A549 (cell line): Measurements from ENCODE around the gene AK1. TPM values are rescaled to one million over a fixed set of nuclear protein-coding genes. Genes with fewer than 3 reads are reported as not detected.

ENCODE experiments used
- ATAC-seq, 2 experiments: fragments of 200-7000 bp in 1 of 2; fragments of >200 bp in 1 of 2; cut with Nextera tagmentation in 1 of 2; cut with Tn5 transposase in 1 of 2; 3 replicates each; pipeline versions ENCODE4 v1.8.0 to v1.9.1; 2018 to 2020; ENCODE audit warnings: mild to moderate bottlenecking in 1 of 2, moderate library complexity in 1 of 2
- CTCF ChIA-PET: fragments of 300-600 bp; sonication (Branson Sonifier 250); formaldehyde crosslinking; extraction: SDS; loops from one replicate; lab custom pipeline; 2021; ENCODE audit warnings: antibody characterized with exemption, inconsistent platforms; lab: Yijun Ruan, JAX
- POLR2A ChIA-PET: fragments of 350-600 bp; formaldehyde crosslinking; extraction: SDS; loops from one replicate; lab custom pipeline; 2021; ENCODE audit warnings: antibody characterized with exemption, inconsistent platforms; lab: Yijun Ruan, JAX
- DNase-seq, 2 experiments: peaks; one replicate each; pipeline versions ENCODE4 v3.0.0 to v3.0.0-alpha.2; 2011 to 2016; ENCODE audit warnings: low read depth in 1 of 2, low spot score in 1 of 2
- FAIRE-seq: peaks from 2 replicates; lab custom pipeline; 2011; peaks lifted over from hg19 to GRCh38; lab: Jason Lieb, UNC
- H3K27ac ChIP-seq, 2 experiments: fragments of >200 bp; sonication (Bioruptor Twin); formaldehyde crosslinking; 3 replicates each; pipeline ENCODE4 v1.5.1; 2016 to 2017
- H3K4me1 ChIP-seq: fragments of >200 bp; sonication (Bioruptor Twin); formaldehyde crosslinking; 3 replicates; pipeline ENCODE4 v1.6.1; 2016
- H3K4me2 ChIP-seq: fragments of >200 bp; sonication (Bioruptor Twin); formaldehyde crosslinking; 3 replicates; pipeline ENCODE4 v1.6.1; 2016
- H3K4me3 ChIP-seq: fragments of >200 bp; sonication (Bioruptor Twin); formaldehyde crosslinking; 3 replicates; pipeline ENCODE4 v1.5.1; 2016
- H3K9me3 ChIP-seq: fragments of >200 bp; sonication (Bioruptor Twin); formaldehyde crosslinking; 3 replicates; pipeline ENCODE4 v1.6.1; 2016
- EHMT2 ChIP-seq: fragments of 200-600 bp; sonication (generic); IDR thresholded peaks from 2 replicates; pipeline ENCODE4 v1.6.1; 2016; ENCODE audit warnings: antibody characterized with exemption, low read depth, mild to moderate bottlenecking, moderate library complexity
- EP300 ChIP-seq, 2 experiments: fragments of >200 bp; sonication (Bioruptor Twin); formaldehyde crosslinking; IDR thresholded peaks; 2 replicates in 1 of 2; 3 replicates in 1 of 2; pipeline ENCODE4 v1.6.1; 2016 to 2017
- FOXS1 ChIP-seq: fragments of 250-450 bp; sonication (Bioruptor Pico); IDR thresholded peaks from 2 replicates; pipeline ENCODE4 v1.5.0; 2020; ENCODE audit warnings: mild to moderate bottlenecking, moderate library complexity
- HDAC2 ChIP-seq: fragments of 200-600 bp; sonication (generic); IDR thresholded peaks from 2 replicates; pipeline ENCODE4 v1.6.1; 2016
- HOXA7 ChIP-seq: fragments of 250-450 bp; sonication (Bioruptor Pico); IDR thresholded peaks from 2 replicates; pipeline ENCODE4 v1.5.0; 2020; ENCODE audit warnings: mild to moderate bottlenecking, moderate library complexity
- HOXB5 ChIP-seq: fragments of 250-450 bp; sonication (Bioruptor Pico); IDR thresholded peaks from 2 replicates; pipeline ENCODE4 v1.5.0; 2020; ENCODE audit warnings: mild to moderate bottlenecking, moderate library complexity
- JUN ChIP-seq, 2 experiments: fragments of >200 bp; sonication (Bioruptor Twin); formaldehyde crosslinking; IDR thresholded peaks; 2 replicates in 1 of 2; 3 replicates in 1 of 2; pipeline ENCODE4 v1.6.1; 2016 to 2017
- KDM1A ChIP-seq: fragments of 200-600 bp; sonication (generic); IDR thresholded peaks from 2 replicates; pipeline ENCODE4 v1.6.1; 2016; ENCODE audit warnings: low read depth, mild to moderate bottlenecking
- MAFK ChIP-seq: fragments of 450-650 bp; IDR thresholded peaks from 2 replicates; pipeline ENCODE4 v1.6.1; 2014; ENCODE audit not compliant: partially characterized antibody
- MAZ ChIP-seq: fragments of 150-350 bp; IDR thresholded peaks from 2 replicates; pipeline ENCODE4 v1.6.1; 2014; ENCODE audit warnings: antibody characterized with exemption, low read depth, low read length, borderline replicate concordance
- MYC ChIP-seq: IDR thresholded peaks from 2 replicates; pipeline ENCODE4 v1.6.1; 2012; ENCODE audit warnings: mild to moderate bottlenecking, inconsistent platforms, low read length, improper control_type of control experiment, borderline replicate concordance
- POLR2A ChIP-seq: IDR thresholded peaks from 2 replicates; pipeline ENCODE4 v1.6.1; 2012; ENCODE audit warnings: mild to moderate bottlenecking, low read length
- RAD21 ChIP-seq, 2 experiments: fragments of >200 bp in 1 of 2; sonication (Bioruptor Twin) in 1 of 2; formaldehyde crosslinking in 1 of 2; IDR thresholded peaks in 1 of 2; conservative IDR thresholded peaks in 1 of 2; 2 replicates in 1 of 2; 3 replicates in 1 of 2; pipeline ENCODE4 v1.6.1; 2012 to 2018; ENCODE audit warnings: inconsistent platforms in 1 of 2
- RARB ChIP-seq: fragments of 250-450 bp; sonication (Bioruptor Pico); IDR thresholded peaks from 2 replicates; pipeline ENCODE4 v1.8.0; 2021; ENCODE audit warnings: mild to moderate bottlenecking, moderate library complexity
- TFCP2L1 ChIP-seq: fragments of 250-450 bp; sonication (Bioruptor Pico); IDR thresholded peaks from 2 replicates; pipeline ENCODE4 v1.5.0; 2021; ENCODE audit warnings: mild to moderate bottlenecking
- ZSCAN20 ChIP-seq: fragments of 250-450 bp; sonication (Bioruptor Pico); IDR thresholded peaks from 2 replicates; pipeline ENCODE4 v1.8.0; 2022; ENCODE audit warnings: mild to moderate bottlenecking, moderate library complexity
- WGBS: methylation state at CpG from one replicate; pipeline ENCODE4 v1.1.6; 2017; ENCODE audit errors: missing lambda C conversion rate; 5-methylcytosine and 5-hydroxymethylcytosine counted together
- polyA plus RNA-seq, 4 experiments: library from polyadenylated mRNA; depleted of rRNA in 3 of 4; stranded (reverse); fragments of >200 nt; fragmentation: RNase III in 1 of 4; extraction: RNeasy Plus Mini Kit Qiagen cat#74134 plus additional on column Dnase treatment in 1 of 4; gene quantifications; 2 replicates in 3 of 4; 3 replicates in 1 of 4; pipeline ENCODE4 v1.2.3, GENCODE V29; 2011 to 2017
- TF ChIP-seq, protein P1 (sequence below): fragments of >200 bp; sonication (Bioruptor Twin); formaldehyde crosslinking; IDR thresholded peaks from 3 replicates; pipeline ENCODE4 v1.6.1; 2016
- TF ChIP-seq, protein P2 (sequence below): IDR thresholded peaks from 2 replicates; pipeline ENCODE4 v1.6.1; 2012

AK1 gene
- polyA plus RNA-seq, 2 of the 4 experiments (the other 2 are of a cell fraction): 30.0 to 31.9 TPM

DNA sequence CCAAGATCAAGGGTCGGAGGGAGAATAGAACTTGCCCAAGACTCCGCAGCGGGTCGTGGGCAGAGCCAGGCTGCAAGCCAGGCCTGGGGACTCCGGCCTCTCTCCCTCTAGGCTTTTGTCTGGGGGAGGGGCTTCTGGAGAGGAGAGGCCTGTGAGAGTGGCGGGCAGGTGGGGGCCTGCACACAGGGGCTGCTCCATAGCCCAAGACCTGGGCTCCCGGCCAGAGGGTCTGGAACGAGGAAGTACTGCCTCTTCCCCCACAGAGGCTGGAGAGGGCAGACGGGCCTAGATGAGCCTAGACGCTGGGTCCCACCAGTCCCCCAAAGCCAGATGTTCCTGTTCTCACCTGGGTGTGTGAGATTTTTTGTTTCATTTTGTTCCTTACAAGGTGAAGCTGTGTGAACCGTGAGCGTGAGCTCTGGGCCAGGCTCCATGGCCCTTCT, 27.1 kb upstream of the AK1 start:
- H3K27ac ChIP-seq: peak overlapping the region in 1 of 2 experiments; percentile 54; a peak in 1 of 6 replicates
- CTCF ChIA-PET: interaction anchor here (0.9 to 1.6 kb wide), 5 partner anchors 9 to 170 kb away, joined by 3 to 6 read pairs (median 3); partner anchors contain the start of gene TOR2A
- no peak for TF ChIP-seq ZSCAN20 (CRISPR knock-in tag)
- no peak for TF ChIP-seq RARB (CRISPR knock-in tag)
- no peak for TF ChIP-seq EP300 (IDR thresholded peaks at IDR 0.05)
- TF ChIP-seq, all 56 proteins: peak for 0
- no peak overlapping the region for H3K4me3 ChIP-seq
- ATAC-seq: no peak
- H3K4me1 ChIP-seq: peaks cover 31% of the 10 kb centered on the region
- DNase-seq: no peak
- FAIRE-seq: no peak
- 88% methylated on average over 12 of the region's 12 CpGs for WGBS
- no peak overlapping the region for H3K4me2 ChIP-seq
- no peaks in the 10 kb centered on the region for H3K9me3 ChIP-seq
- POLR2A ChIA-PET: no interaction called here

DNA sequence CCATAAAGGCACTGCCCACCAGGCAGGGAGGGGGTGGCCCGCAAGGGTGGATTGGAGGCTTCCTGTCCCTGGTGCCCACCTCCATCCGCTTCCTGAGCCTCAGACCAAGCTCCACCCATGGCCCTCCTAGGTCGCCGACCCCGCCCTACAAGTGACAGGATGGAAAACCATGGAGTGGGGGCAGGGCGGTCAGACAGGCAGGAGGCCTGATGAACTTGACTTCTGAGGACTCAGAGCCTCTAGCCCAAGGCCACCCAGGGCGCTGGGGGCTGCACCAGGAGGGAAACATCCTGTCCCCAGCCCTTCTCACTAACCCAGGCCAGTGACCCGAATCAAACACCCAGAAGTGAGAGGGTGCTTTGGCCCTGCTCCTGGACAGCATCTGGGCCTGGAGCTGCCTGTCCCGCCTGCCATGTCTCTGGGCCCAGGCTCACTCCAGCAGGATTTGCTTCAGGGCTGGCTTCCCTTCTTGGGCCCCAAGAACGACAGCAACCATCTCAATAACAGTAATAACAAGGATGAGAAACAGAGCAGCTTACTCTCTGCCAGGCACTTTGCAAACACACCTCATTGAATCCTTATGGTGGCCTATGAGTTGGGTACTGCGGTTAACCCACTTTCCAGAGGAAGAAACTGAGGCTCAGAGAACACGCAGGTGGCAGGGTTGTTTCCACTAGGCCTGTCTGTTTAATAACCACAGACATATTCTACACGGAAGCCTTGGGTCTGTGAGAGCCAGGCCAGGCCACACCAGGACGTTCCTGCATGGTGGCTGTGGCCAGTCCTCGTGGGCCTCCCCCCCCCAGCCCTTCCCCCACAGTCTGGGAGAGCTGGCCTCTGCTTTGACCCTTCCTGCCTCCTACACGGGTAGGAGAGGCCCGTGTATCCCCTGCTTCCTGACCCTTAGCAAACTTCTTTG, 26.3 kb upstream of the AK1 start:
- WGBS: 71% methylated on average over 14 of the region's 17 CpGs
- Histone ChIP-seq H3K4me3 (no peak overlapping the region), H3K4me1 (peaks cover 31% of the 10 kb centered on the region), H3K4me2 (peak overlapping the region; percentile 22; the same call in 1 of the 3 replicates), H3K9me3 (no peaks in the 10 kb centered on the region), H3K27ac (peak overlapping the region in 1 of 2 experiments; percentile 40; a peak in 2 of 6 replicates)
- no peak for FAIRE-seq
- ChIA-PET POLR2A (no interaction called here), CTCF (interaction anchor here (0.5 to 1.6 kb wide), 5 partner anchors 9 to 169 kb away, joined by 3 to 6 read pairs (median 3); partner anchors contain the start of gene TOR2A)
- ATAC-seq: no peak
- no peak for DNase-seq
- TF ChIP-seq MAFK (no peak), FOXS1 (CRISPR knock-in tag) (no peak)

DNA sequence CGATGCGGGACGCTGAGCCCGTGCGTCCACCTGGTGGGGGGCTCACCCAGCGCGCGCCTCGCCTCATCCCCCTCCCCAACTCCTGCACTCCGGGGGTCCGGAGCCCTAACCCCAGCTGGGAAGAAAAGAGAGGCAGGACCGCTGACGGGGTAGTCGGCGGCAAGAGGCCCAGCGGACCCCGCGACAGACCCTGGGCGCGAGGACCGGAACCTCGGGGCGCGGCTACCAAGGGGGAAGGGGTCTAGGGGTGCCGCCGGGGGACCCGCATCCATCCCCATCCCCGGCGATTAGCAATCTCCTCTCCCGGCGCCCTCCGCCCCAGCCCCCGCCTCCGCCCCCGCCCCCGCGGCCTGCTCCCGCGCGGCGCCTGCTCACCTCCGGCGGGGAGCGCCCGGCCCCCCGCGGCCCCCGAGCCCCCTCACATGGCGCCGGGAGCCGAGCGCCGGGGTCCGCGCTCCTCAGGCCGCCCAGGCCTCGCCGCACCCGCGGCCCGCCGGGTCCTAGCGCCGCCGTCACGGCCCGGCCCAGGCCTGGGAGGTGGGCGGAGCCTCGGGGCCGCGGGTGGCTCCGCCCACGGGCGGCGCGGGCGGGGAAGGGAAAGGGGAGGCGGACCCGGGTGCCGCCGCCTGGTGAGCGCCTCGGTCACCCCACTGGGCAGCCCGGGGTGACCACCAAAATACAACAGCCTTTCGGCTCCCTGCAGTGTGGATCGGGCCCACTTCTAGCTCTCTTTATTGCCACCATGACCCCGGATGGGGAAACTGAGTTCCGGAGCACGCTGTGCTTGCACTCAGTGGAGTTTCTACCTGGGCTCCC, 21.9 kb upstream of the AK1 start, which contains the start of gene ST6GALNAC6:
ST6GALNAC6 (minus strand) TSS at position 476 of the 816 bp plus-strand sequence. CDS start 1,622 bp downstream, outside the sequence.
- WGBS: 41% methylated on average over 5 of the region's 89 CpGs
- peak within 1 kb of the TSS; percentile 85 to 94 for H3K27ac ChIP-seq
- peaks cover 33% of the 10 kb centered on the region for H3K4me1 ChIP-seq
- CTCF ChIA-PET: interaction anchor here (0.6 to 4.3 kb wide), 8 partner anchors 9 to 409 kb away, joined by 3 to 27 read pairs (median 3); partner anchors contain the start of genes CDK9 and TOR2A
- DNase-seq (peak; percentile 65 to 69), ATAC-seq (peak; percentile 74), FAIRE-seq (no peak)
- H3K4me2 ChIP-seq: peak within 1 kb of the TSS; percentile 94
- peak within 1 kb of the TSS; percentile 76 for H3K4me3 ChIP-seq
- peaks cover 8% of the 10 kb centered on the region; the same call in 1 of the 3 replicates for H3K9me3 ChIP-seq
- TF ChIP-seq EHMT2 (no peak), MYC (0 out of 2 replicates have a peak, but pooled peaks have one; percentile 26), JUN (IDR thresholded peaks at IDR 0.05) (peak in 1 of 2 experiments; percentile 55; a peak in 1 of 5 replicates), POLR2A (peak; percentile 36), TFCP2L1 (0 out of 2 replicates have a peak, but pooled peaks have one; percentile 15)
- TF ChIP-seq, protein P1, sequence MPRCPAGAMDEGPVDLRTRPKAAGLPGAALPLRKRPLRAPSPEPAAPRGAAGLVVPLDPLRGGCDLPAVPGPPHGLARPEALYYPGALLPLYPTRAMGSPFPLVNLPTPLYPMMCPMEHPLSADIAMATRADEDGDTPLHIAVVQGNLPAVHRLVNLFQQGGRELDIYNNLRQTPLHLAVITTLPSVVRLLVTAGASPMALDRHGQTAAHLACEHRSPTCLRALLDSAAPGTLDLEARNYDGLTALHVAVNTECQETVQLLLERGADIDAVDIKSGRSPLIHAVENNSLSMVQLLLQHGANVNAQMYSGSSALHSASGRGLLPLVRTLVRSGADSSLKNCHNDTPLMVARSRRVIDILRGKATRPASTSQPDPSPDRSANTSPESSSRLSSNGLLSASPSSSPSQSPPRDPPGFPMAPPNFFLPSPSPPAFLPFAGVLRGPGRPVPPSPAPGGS: 0 out of 3 replicates have a peak, but pooled peaks have one; percentile 35
- POLR2A ChIA-PET: no interaction called here

DNA sequence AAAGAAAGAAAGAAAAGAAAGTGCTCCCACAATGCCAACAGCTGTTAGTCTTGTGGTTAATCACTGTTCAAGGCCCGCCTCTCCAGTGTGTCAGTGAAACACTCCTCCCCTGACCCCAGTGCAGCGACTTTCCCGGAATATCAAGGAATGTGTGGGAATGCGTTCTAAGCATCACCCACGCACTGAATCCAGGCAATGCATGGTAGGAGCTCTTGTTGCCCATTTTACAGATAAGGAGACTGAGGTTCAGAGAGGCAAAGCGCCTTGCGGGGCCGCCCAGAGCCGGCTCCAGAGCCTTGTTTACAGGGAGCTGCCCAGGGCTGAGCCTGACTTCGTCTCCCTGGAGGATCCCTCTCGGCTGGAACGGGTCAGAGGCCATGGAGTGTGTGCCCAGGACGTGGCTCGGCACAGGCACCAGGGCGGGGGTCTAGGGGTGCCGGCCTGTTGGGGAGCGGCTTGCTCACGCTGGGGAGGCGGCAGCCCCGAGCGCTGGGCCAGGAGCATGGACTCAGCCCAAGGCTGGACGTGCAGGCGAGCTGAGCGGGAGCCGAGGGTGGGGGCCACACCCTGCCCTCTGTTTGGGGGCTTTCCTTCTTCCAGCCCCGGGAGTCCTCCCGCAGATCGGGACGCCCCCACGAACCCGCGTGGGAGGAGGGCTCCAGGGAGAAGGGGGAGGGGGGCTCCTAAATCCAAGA, 21.1 kb upstream of the AK1 start:
- Histone ChIP-seq H3K27ac (peak overlapping the region; percentile 85 to 94), H3K4me3 (peak overlapping the region; percentile 76), H3K9me3 (peaks cover 13% of the 10 kb centered on the region), H3K4me1 (peaks cover 27% of the 10 kb centered on the region), H3K4me2 (peak overlapping the region; percentile 94)
- no peak for FAIRE-seq
- WGBS: 34% methylated on average over 16 of the region's 32 CpGs
- DNase-seq: no peak
- POLR2A ChIA-PET: no interaction called here
- CTCF ChIA-PET: interaction anchor here (0.6 to 4.3 kb wide), 9 partner anchors 9 to 408 kb away, joined by 3 to 27 read pairs (median 3); partner anchors contain the start of genes CDK9, ST6GALNAC4 and TOR2A
- ATAC-seq: peak; percentile 57 to 69
- TF ChIP-seq TFCP2L1: no peak
- TF ChIP-seq, protein P2, sequence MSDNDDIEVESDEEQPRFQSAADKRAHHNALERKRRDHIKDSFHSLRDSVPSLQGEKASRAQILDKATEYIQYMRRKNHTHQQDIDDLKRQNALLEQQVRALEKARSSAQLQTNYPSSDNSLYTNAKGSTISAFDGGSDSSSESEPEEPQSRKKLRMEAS: peak; percentile 50; the same call in 1 of the 2 replicates
- TF ChIP-seq HDAC2: peak; percentile 59; the same call in 1 of the 2 replicates
- no peak for TF ChIP-seq MAZ
- TF ChIP-seq RAD21 (conservative IDR thresholded peaks at IDR 0.05 in 1 of 2, IDR thresholded peaks at IDR 0.05 in 1 of 2): no peak
- TF ChIP-seq FOXS1 (CRISPR knock-in tag): no peak
- no peak for TF ChIP-seq HOXA7 (CRISPR knock-in tag)
- TF ChIP-seq KDM1A: peak; percentile 80; the same call in 1 of the 2 replicates
- no peak for TF ChIP-seq HOXB5 (CRISPR knock-in tag)
